GM12892 (cell line): ENCODE data around the gene SLC44A3.

ENCODE experiments used
- POLR2A ChIP-seq: IDR thresholded peaks from 2 replicates; pipeline ENCODE4 v1.6.1; 2011; ENCODE audit warnings: low read depth, low read length, control low read depth
- POLR2AphosphoS5 ChIP-seq: IDR thresholded peaks from 2 replicates; pipeline ENCODE4 v1.6.1; 2011; ENCODE audit warnings: low read depth, low read length, control low read depth
- TAF1 ChIP-seq: IDR thresholded peaks from 2 replicates; pipeline ENCODE4 v1.6.1; 2011; ENCODE audit warnings: low read depth, mild to moderate bottlenecking, control low read depth, low read length, borderline replicate concordance

DNA sequence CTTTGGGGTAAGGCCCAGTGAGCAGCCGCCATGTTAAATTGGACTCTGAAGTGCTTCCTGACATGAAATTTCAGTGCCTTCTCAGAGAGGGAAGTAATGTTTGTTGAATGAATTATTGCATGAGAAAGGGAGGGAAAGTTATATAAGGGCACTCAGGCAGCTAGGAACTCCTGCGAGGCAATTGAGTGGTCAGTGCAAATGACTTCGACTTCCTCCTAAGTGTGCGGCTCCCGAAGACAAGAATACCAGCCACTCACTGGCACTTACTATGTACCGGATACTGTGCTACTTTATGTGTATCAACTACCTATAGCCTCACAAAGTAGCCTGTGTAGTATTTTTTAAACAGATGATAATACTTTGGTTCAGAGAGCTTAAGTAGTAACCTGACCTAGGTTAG, 54.3 kb downstream of the SLC44A3 start:
- no peak for TF ChIP-seq TAF1
- no peak for TF ChIP-seq POLR2A
- TF ChIP-seq POLR2AphosphoS5, result no peak
